Dermis blood vessel endothelial cell (primary cell): ENCODE measurements around the gene NME7. TPM values are rescaled to one million over a fixed set of nuclear protein-coding genes. Genes with fewer than 3 reads are reported as not detected.
"Not testable (repeated sequence)": the region's sequence is repeated elsewhere in the genome, so short reads cannot be mapped to it uniquely, and the experiment has no call there.

Experiments used
- DNase-seq: peaks from one replicate; pipeline ENCODE4 v3.0.0; 2010
- total RNA-seq: library from RNA; depleted of rRNA; stranded (reverse); fragments of >200 nt; gene quantifications from 2 replicates; pipeline ENCODE4 v1.2.3, GENCODE V29; 2014

The NME7 gene
- total RNA-seq, 1 donor from 2014 or later = 18.0 TPM

DNA sequence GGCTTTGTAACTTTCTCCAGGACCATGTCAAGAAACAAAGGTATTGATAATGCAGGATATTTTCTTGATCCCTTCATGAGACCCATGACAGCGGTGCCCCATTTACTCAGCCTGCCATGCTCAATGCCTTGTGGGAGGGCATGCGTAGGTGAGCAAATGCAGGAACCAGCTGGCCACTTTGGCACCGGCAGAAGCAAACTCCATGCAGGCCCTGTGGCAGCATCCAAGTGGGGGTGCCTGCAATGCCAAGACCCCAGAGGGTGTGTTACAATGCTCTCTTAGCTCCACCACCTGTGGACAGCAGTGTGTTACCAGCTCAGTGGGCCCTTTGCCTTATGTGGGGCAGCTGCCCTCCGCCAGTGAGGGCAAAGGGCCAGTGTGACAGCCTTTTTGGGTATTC, 153.0 kb downstream of the NME7 start:
- no peak for DNase-seq

DNA sequence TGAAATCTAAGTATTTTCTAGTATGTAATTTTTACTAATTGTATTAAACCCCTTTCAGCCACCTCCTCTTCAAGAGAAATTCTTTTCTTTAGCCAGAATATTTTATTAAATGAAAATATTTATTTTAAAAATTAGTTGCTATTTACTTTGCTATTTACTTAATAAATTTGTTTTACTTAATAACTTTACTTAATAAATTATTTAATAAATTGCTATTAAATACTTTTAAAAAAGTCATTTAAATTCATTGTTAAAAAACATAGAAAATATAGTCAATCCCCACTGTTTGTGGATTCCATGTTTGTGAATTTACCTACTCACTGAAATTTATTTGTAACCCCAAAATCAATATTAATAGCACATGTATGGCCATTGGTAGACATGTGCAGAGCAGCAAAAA, 155.5 kb downstream of the NME7 start:
- no peak for DNase-seq

DNA sequence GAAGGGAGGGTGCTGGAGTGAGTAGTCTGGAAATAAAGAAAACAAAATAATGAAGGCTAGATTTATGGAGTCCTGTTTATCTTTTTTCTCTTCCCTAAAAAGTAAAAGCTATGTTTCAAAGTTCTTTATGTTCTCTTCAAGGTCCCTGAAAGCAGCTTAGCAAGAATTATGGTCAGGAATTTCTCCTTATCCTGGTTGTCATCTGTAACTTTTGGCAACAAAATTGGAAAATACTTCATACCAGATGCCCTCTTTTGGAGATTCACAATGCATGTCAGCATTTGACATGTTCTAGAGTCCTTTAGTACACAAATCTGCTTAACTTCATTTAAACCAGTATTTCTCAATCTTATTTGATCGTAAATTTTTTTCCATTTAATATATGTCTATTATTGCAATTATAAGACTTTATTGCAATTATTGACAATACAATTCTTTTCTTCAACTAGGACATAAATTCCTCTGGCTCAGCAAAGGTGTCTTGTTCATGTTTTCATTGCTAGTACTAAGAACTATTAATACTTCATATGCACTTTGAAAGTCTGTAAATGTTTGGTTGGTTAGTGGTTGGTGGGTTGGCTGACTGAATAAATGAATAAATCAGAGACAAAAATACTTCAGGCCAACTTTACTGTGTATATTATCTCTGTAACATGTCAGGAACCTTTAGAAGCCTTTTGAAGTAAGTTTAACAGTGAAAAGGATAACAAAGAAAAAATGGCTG, 159.6 kb downstream of the NME7 start:
- DNase-seq = peak; percentile 2

DNA sequence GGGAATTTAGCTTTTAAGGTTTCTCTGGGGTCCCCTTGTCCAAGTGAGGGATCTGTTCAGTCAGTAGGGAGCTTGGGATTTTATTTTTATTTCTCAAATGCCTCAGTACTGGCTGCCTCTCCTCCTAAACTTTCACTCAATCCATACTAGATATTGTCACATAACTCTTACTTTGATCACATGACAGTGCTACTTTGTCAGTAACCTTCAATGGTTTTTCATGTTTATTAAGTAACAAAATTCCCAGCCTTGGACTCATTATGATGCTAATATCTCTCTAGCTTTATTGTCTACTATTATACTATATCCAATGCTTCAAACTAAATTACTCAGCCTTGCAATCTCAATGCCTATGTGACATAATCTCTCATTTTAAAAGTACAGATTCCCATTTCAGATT, 163.4 kb downstream of the NME7 start:
- DNase-seq = no peak

DNA sequence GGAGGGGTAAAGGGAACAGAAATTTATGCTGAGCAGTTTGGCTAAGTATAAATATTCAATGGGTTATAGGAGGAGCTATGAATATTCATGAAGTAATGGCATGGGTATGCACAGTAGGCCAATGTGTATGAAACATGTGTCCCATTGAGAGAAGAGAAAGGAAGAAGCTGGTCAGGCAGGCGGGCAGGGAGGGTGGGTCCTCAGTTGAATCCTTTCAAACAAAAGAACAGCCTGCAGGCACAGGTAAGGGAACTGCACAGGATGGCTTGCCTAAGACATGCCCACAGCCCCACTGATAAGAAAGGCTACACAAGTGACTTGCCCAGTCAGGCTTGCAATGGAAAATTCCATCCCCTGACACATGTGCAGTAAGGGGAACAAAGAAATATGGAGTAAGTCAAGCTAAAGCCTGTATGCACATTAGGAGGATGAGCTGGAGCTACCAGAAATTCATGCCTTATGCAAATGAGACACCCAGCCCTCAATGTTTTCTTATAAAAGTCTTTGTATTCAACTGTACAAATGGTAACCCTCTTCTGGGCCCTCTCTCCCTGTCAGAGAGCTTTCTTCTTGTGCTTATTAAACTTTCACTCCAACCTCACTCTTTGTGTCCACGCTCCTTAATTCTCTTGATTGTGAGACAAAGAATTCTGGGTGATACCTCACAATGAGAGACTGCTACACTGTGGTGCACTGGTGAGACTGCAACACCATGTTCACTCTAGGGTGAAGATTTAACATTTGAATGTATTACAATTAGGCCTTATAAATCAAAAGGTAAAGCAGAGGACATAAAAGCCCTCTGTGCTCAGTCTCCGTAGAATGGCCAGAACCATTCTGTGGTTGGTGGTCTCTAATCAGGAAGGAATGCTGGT, 164.6 kb downstream of the NME7 start:
- no peak for DNase-seq

DNA sequence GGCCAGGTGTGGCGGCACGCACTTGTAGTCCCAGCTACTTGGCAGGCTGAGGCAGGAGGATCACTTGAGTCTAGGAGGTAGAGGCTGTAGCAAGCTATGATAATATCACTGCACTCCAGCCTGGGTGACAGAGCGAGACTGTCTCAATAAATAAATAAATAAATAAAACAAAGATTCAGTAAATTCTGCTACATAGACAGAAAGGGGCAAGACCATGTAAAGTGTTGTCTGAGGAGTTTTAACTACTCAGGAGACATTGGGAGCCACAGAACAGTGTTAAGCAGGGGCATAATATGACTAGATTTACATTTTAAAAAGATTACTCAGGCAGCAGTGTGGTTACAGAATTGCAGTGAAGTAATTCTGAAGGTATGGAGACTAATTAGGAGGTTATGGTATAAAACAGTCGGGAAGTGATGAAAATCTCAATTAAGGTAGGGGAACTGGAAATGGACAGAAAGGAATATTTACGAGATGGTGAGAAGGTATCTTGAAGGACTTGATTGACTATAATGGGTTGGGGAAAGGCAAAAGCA, 166.4 kb downstream of the NME7 start:
- no peak for DNase-seq

DNA sequence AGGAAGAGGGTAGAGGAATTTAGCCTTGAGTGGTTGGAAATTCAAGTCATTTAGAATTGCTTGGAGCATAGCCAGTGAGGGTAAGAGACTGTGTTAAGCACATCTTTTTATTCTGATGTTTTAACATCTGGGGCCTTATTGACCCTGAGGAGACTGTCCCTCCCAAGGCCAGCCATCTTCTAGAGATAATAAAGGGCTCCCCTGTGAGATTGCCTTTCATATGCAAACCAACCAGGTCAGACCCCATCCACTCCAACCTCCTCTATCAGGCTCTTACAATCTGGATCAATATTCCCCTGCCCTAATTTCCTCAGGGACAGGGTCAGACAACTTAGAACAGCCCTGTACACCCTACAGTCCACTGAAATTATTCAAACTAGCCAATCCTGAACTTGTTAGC, 167.3 kb downstream of the NME7 start:
- DNase-seq = no peak

DNA sequence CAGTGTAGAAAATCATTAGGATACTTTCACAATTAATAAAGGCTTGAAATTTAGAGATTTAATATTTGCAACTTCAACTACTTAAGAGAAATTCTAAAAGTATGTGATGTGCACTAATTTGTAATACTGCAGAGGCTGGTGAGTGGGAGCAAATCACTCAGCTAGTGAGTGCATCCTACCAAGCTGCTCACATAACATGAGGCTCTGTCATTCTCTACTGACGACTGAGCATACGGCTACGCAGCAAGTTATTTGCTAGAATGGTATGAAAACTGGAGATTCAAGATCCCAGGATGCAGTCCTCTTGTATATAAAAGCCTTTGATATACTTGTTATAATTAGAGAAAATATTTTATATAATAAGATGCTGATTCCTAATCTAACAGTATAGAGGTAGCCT, 171.0 kb downstream of the NME7 start:
- DNase-seq = no peak

DNA sequence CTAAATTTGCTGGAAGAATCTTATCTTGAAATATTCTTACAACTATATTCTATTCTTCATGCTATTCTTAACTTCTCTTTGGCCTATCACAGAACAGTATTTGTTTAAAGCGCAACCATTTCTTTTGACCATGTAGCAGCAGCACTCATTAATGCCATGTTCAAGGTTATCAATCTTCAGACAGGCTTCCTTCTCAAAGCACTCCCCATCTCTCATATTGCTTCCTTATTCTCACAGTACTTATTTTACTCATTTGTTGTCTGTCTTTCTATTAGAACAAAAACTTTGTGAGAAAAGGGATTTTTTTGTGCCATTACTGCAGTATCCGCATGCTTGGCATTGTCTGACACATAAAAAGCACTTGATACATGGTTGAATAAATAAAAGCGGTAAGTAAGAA, 171.4 kb downstream of the NME7 start:
- no peak for DNase-seq

DNA sequence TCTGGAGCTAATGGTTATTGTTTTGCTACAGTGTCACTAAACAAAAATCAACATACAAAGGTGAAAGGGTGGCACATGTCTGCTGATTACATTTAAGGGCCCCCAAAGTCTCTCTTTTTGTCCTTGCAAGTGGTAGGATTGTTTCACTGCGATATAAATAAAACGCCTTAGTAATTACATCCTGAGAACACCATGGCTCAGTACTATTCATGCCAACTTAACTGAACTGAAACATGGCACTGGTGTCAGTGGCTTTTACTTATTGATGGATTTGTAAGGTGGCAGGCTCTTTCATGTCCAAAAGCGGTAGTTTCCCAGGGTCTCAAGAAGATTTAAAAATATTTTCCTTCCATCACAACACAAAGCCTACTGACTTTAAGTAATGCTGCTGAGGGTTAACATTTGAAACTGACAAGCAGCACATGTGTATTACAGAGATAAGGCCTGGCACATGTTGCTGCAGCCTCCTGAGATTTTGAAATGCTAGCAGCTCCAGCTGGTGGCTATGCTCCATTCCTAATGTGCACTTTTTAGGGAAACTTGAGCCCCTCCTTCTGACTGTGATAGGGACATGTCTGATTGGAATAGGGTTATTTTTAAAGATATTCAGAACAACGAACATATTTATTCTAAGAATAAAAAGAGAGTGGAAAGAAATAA, 174.3 kb downstream of the NME7 start:
- no peak for DNase-seq

DNA sequence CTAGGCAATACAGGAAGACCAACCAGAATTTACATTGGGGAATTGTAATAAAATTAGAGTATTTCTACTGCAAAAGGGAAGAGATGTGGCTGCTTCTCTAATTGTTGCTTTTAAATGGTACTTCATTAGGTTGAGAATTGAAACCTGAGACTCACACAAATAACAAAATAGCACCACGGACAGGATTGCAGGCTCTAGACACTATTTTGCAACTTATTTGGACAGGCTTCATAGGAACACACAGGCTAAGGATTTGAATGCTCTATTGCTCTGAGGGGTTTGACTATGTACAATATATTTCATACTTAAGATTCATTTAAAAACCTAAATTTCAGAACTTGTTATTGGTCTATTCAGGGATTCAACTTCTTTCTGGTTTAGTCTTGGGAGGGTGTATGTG, 181.5 kb downstream of the NME7 start:
- DNase-seq = no peak

DNA sequence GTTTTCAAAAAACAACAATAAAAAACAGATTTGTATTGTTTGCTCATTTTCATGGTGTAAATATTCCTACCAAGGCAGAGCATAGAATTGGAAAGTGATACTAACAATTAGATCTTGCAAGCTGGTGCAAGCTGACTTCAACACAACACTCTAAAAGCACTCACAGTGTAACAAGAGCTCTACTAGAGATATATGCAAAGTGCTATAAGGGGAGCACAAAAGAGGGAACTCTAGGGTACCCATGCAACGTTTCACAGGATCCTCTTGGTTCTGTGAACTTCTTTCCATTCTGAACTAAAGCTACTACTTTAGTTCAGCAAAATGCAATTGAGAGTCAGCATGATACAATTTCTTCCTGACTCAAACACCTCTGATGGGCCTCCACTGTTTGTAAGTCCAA, 182.8 kb downstream of the NME7 start:
- no peak for DNase-seq

DNA sequence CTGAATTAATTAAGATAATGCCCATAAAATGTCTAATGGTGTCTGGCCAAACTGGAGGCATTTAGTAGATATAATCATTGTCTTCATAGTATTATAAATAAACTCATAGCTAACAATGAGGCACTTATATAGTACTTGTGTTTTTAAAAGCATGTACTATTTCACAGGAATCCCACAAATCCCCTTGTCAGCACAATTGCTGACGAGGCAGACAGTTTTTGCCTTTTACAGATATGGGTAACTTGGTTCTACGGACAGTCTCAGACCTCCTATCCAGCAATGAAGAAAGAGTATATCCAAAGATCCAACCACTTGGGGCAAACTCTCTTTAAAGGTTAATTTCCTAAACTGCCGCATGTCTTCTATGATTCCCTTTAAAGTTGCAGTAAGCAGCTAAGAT, 187.4 kb downstream of the NME7 start:
- no peak for DNase-seq

DNA sequence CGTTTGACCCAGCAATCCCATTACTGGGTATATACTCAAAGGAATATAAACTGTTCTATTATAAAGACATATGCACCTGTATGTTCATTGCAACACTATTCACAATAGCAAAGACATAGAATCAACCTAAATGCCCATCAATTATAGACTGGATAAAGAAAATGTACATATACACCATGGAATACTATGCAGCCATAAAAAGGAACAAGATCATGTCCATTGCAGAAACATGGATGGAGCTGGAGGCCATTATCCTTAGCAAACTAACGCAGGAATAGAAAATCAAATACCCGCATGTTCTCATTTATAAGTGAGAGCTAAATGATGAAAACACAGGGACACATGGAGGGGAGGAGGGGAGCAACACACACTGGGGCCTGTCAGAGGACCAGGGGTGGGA, 188.2 kb downstream of the NME7 start:
- not testable (repeated sequence) for DNase-seq

DNA sequence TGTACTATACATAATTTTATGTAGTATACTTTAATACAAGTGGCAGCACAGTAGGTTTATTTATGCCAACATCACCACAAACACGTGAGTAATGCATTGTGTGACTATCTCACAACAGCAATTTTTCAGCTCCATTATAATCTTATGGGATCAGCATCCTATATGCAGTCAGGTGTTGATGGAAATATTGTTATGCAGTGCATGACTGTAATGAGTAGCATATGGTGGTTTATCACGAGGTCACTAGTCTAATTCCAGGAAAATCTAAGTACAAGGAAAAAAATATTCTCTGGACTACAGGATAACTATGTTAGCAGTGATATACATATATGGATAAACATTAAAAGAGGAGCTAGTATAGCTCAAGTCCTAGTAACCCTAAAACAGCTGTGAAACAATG, 192.1 kb downstream of the NME7 start:
- DNase-seq = no peak

DNA sequence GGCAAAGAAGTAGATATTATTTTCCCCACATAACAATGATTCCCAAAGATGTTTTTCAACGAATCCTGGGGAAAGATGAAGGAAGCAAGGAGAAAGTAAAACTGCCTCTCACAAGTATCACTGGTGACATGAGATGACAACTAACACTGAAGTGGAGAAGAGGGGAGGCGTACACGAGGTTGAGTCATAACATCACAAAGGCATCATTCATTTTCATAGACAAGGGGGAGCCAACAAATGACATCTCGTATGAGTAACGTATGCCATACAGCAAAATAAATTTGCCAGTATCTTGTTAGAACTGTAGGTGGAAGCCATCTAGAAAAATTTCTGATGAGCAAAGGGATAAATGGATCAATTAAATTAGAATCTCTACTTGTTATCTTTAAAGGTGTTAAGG, 204.5 kb downstream of the NME7 start:
- no peak for DNase-seq

DNA sequence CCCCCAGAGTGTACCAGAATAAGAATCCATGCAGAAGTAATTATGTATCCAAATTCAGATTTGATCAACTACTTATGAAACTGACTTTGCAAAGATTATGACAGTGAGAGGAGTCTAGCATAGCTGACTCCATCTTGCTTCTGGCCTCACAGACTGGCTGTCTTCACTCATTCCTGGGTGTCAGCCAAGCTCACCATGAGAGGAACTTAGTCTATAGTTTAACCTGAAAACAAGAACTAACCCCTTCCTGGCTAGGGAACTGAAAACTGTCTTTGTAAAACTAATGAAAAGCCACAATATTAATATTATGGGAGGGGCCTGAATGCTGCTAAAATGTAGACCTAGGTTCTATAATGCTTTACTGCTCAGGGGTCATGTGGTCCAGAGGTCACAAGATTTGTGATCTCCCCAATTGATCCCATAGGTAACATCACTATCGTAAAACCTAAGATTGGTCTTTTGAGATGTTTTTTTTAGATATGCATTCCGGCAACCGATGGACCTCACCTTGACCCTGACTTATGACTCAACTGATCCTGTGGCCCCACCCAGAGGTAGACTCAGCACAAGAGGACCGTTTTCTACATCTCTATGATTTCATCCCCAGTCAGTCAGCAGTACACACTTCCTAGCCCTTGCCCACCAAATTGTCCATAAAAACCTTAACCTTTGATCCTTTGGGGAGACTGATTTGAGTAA, 206.0 kb downstream of the NME7 start:
- no peak for DNase-seq

DNA sequence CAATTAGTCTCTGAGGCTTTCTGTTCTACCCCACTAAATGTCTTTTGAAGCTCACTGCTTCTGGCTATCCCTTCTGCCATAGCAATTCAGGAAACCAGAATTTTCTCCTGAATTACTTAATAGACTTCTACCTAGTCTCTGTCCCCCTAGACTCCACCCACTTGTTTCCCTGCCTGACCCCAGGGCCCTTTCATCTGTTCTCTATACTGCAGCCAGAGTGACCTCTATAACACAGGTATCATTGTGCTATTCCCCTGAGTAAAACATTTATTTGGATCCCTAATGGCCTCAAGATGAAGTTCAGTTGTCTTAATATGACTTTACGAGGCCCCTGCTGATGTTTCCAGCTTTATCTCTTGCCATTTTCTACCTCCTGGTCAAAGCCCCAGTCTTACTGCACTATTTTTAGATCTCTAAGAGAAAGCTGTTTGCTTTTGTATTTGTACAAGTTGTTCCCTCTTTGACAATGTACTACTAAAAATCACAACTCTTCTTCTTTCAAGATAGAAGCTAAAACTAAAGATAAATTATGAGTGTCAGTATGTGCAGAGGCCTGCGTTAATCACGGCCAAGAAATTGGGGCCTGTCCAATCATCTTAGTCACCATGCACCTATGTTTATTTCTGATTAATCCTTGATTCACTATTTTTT, 206.6 kb downstream of the NME7 start:
- DNase-seq = no peak

DNA sequence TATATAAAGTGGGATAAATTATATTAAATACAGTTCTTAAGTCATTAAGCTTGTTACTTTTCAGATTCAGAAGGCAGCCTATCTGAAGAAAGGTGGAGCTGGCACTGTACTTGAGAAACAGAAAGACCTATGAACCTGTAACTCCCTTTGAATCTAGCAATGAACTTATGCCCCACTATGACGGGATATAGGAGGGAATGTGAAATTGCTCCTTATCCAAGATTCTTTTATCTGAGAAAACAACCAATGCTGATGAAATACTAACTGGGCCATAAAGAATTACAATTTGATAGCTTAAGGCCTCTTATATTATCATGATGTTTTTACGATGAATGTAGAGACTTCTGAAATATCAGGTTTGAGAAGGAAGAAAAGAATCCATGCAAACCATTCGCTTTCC, 211.0 kb downstream of the NME7 start:
- no peak for DNase-seq

DNA sequence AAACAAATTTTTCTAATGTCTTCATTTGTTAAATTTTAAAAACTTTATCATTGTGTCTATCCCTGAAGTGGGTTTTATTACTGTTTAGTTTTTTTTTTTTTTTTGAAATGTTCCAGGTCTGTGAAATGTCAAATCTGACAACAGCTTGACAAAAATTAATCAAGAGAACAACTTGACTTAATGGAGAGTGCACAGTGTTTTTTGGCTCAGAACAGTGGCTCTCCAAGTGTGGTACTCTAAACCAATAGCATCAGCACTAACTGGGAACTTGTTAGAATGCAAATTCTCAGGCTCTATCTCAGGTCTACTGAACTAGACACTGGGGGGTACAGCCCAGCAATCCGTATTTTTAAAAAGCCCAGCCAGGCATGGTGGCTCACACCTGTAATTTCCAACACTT, 211.9 kb downstream of the NME7 start:
- no peak for DNase-seq

DNA sequence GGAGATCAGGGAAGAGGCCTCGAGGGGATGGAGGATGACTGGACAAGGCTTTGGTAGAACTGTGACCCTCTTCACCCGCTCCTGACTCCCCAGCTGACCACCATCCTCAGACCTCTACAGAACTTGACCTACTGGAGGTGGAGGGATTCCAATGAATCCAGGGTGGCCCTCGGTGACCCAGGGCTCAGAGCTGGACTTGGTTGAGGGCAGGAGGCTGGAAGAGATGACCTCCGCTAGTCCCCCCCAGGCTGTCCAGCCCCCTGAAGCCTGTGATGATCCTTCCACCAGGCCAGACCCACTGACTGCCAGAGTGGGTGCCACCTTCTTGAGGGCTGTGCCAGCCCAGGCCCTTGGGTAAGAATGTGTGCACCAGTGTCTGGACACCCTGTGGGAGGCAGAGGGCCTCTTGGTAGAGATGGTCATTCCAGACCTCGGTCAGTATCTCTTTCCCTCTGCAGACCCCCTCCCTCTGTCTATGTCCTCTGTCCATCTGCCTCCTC, 216.2 kb downstream of the NME7 start:
- DNase-seq = no peak
